ENCODE results near the gene ZNF467. TPM values are rescaled to one million over a fixed set of nuclear protein-coding genes. Genes with fewer than 3 reads are reported as not detected.

Gene ZNF467
- total RNA-seq, 2 donors from 2014 or later, result 0.42 TPM; not detected in 1

DNA sequence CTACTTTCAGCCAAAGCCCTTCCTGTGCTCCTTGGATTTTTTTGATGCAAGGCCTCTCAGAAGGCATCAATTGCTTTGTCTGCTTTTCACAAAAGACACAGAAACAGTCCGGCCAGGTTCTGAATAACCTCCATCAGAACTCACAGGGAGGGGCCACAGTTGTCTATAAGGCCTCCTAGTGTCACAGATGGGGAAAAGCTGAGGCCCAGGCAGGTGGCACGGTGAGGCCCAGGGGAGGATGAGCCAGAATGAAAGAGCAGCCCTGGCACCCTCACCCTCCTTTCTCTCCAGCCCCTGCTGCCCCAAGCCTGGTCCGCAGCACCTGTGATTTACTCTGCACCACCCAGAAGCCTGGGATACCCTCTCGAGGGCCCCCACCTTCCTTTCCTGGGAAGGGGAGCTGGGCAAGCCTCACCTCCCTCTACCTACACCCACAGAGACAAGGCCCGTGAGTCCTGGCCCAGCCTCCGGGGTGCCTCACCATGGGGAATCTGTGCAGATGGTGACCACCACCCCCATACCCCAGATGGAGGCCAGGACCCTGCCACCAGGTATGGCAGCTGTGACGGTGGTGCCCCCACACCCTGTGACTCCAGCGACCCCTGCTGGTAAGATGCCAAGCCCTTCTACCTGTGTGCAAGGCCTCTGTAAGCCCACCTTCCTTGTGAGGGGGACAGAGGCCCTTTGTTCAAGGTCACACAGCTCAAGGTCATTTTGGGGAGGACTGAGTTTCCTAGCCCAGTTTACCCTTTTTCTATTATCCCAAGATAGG, 26.2 kb upstream of the ZNF467 start:
- no peak overlapping the region for H3K27ac Mint-ChIP-seq
- H3K4me1 Mint-ChIP-seq, result no peaks in the 10 kb centered on the region
- no peaks in the 10 kb centered on the region for H3K9me3 Mint-ChIP-seq
- H3K36me3 Mint-ChIP-seq (ENCODE audit: low read depth), result no peaks in the 10 kb centered on the region
- no peak overlapping the region for H3K4me3 Mint-ChIP-seq
- H3K27me3 Mint-ChIP-seq, result no peaks in the 10 kb centered on the region
- ATAC-seq (replicated peaks), result peak; percentile 53

DNA sequence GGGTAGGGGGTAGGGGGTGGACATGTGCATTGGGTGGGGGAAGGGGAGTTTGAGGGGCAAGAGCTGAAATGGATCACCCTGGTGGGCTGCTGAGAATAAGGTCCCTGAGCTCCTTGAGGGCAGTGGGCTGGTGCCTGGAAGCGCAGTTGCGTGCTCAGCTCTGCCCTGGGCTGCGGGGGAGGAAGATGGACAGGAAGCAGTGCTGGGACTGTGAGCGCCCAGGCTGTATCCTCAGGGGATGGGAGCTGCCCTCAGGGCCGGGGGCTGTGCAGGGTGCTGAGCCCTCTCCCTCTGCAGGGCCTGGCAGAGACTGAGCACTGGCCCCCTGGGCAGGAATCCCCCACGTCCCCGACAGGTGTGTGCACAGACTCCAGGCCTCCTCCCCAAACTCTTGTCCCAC, 24.4 kb upstream of the ZNF467 start:
- Mint-ChIP-seq H3K9me3 (no peaks in the 10 kb centered on the region), H3K4me1 (no peaks in the 10 kb centered on the region), H3K27me3 (no peaks in the 10 kb centered on the region), H3K27ac (no peak overlapping the region), H3K4me3 (no peak overlapping the region), H3K36me3 (ENCODE audit: low read depth) (no peaks in the 10 kb centered on the region)
- ATAC-seq (replicated peaks), result no peak

- H3K27ac Mint-ChIP-seq, result no peak overlapping the region
- no peaks in the 10 kb centered on the region for H3K9me3 Mint-ChIP-seq
- H3K36me3 Mint-ChIP-seq (ENCODE audit: low read depth), result no peaks in the 10 kb centered on the region
- H3K4me3 Mint-ChIP-seq, result no peak overlapping the region
- no peak for ATAC-seq (replicated peaks)
- no peaks in the 10 kb centered on the region for H3K27me3 Mint-ChIP-seq
- no peaks in the 10 kb centered on the region for H3K4me1 Mint-ChIP-seq
These were observed 23.0 kb upstream of the ZNF467 start for GRCh38 chr7:149796287-149796860.

DNA sequence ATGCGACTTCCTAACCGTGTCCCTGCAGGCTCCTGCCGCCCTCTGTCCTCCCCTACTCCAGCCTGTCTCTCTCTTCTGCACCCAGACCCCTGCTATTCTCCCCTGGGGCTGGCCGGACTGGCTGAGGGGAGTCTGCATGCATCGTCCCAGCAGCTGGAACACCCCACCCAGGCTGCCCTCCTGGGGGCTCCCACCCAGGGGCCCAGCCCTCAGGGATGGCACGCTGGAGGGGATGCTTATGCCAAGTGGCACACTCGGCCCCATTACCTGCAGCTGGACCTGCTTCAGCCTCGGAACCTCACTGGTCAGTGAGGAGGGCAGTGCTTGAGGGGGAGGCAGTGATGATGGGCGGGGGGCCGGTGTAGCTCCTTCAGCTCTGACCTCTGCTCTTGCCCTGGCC, 21.7 kb upstream of the ZNF467 start:
- ATAC-seq (replicated peaks), result no peak
- no peak overlapping the region for H3K27ac Mint-ChIP-seq
- H3K36me3 Mint-ChIP-seq (ENCODE audit: low read depth), result no peaks in the 10 kb centered on the region
- peaks cover 3% of the 10 kb centered on the region for H3K27me3 Mint-ChIP-seq
- H3K4me1 Mint-ChIP-seq, result no peaks in the 10 kb centered on the region
- H3K4me3 Mint-ChIP-seq, result no peak overlapping the region
- no peaks in the 10 kb centered on the region for H3K9me3 Mint-ChIP-seq

GRCh38 chr7:149794661-149795060, 21.3 kb upstream of the ZNF467 start:
- peaks cover 6% of the 10 kb centered on the region for H3K27me3 Mint-ChIP-seq
- no peak overlapping the region for H3K27ac Mint-ChIP-seq
- no peaks in the 10 kb centered on the region for H3K4me1 Mint-ChIP-seq
- H3K4me3 Mint-ChIP-seq, result no peak overlapping the region
- no peaks in the 10 kb centered on the region for H3K36me3 Mint-ChIP-seq (ENCODE audit: low read depth)
- no peak for ATAC-seq (replicated peaks)
- H3K9me3 Mint-ChIP-seq, result no peaks in the 10 kb centered on the region

- Mint-ChIP-seq H3K27me3 (peaks cover 14% of the 10 kb centered on the region), H3K9me3 (no peaks in the 10 kb centered on the region), H3K4me1 (no peaks in the 10 kb centered on the region), H3K36me3 (ENCODE audit: low read depth) (no peaks in the 10 kb centered on the region), H3K27ac (no peak overlapping the region), H3K4me3 (no peak overlapping the region)
- no peak for ATAC-seq (replicated peaks)
These were observed 19.9 kb upstream of the ZNF467 start for GRCh38 chr7:149793261-149793660.

GRCh38 chr7:149792220-149792595, 18.8 kb upstream of the ZNF467 start:
- Mint-ChIP-seq H3K27me3 (peaks cover 14% of the 10 kb centered on the region), H3K4me3 (no peak overlapping the region)

GRCh38 chr7:149791411-149792219, 18.2 kb upstream of the ZNF467 start:
- H3K27me3 Mint-ChIP-seq, result peaks cover 14% of the 10 kb centered on the region
- H3K9me3 Mint-ChIP-seq, result no peaks in the 10 kb centered on the region
- no peak for ATAC-seq (replicated peaks)
- H3K36me3 Mint-ChIP-seq (ENCODE audit: low read depth), result no peaks in the 10 kb centered on the region
- no peak overlapping the region for H3K27ac Mint-ChIP-seq
- H3K4me1 Mint-ChIP-seq, result no peaks in the 10 kb centered on the region
- no peak overlapping the region for H3K4me3 Mint-ChIP-seq

More at GRCh38 chr7:149792220-149792595, 18.8 kb upstream of the ZNF467 start:
- ATAC-seq (replicated peaks), result no peak
- Mint-ChIP-seq H3K27ac (no peak overlapping the region), H3K9me3 (no peaks in the 10 kb centered on the region), H3K4me1 (no peaks in the 10 kb centered on the region), H3K36me3 (ENCODE audit: low read depth) (no peaks in the 10 kb centered on the region)

DNA sequence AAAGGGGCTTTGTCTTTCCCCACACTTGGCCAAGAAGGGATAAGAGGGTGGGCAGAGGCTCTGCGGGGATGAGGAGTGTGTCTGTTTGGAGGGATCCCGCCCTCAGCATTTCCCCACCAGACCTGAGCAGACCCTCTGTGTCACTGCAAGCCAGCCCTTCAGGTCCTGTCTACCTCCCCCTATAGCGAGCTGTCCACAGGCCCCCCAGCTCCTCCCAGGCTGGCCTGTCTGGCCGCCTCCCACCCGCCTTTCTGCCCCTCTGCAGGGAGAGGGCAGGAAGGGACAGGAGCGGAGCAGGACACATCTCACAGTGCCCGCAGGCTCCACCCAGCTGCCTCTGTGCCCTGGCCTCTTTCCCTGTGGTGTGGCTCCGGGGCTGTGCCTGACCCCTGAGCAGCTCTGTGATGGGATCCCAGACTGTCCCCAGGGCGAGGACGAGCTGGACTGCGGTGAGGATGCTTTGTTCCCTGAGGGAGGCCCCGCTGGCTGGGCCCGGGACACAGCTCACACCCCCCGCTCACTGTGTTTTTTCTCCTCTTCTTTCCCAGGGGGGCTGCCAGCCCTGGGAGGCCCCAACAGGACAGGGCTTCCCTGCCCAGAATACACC, 17.5 kb upstream of the ZNF467 start:
- no peaks in the 10 kb centered on the region for H3K4me1 Mint-ChIP-seq
- H3K9me3 Mint-ChIP-seq, result no peaks in the 10 kb centered on the region
- no peaks in the 10 kb centered on the region for H3K36me3 Mint-ChIP-seq (ENCODE audit: low read depth)
- no peak overlapping the region for H3K27ac Mint-ChIP-seq
- peaks cover 14% of the 10 kb centered on the region for H3K27me3 Mint-ChIP-seq
- no peak overlapping the region for H3K4me3 Mint-ChIP-seq
- ATAC-seq (replicated peaks), result no peak

DNA sequence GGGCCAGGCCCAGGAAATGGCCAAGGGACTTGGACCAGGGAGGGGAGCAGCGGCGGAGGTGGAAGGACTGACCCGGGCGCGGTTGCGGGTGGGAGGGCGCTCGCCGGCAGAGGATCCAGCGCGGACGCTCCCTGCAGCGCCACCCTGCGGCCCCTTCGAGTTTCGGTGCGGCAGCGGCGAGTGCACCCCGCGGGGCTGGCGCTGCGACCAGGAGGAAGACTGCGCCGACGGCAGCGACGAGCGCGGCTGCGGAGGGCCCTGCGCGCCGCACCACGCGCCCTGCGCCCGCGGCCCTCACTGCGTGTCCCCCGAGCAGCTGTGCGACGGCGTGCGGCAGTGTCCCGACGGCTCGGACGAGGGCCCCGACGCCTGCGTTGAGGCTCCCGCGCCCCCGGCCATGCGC, 16.8 kb upstream of the ZNF467 start:
- ATAC-seq (replicated peaks), result no peak
- H3K27ac Mint-ChIP-seq, result no peak overlapping the region

GRCh38 chr7:149789101-149789500, 15.7 kb upstream of the ZNF467 start:
- H3K4me3 Mint-ChIP-seq, result no peak overlapping the region
- ATAC-seq (replicated peaks), result no peak
- no peaks in the 10 kb centered on the region for H3K36me3 Mint-ChIP-seq (ENCODE audit: low read depth)
- H3K4me1 Mint-ChIP-seq, result no peaks in the 10 kb centered on the region
- peaks cover 14% of the 10 kb centered on the region for H3K27me3 Mint-ChIP-seq
- H3K27ac Mint-ChIP-seq, result no peak overlapping the region
- H3K9me3 Mint-ChIP-seq, result no peaks in the 10 kb centered on the region

More for the DNA sequence above, 16.8 kb upstream of the ZNF467 start:
- Mint-ChIP-seq H3K4me1 (no peaks in the 10 kb centered on the region), H3K27me3 (peaks cover 14% of the 10 kb centered on the region), H3K36me3 (ENCODE audit: low read depth) (no peaks in the 10 kb centered on the region), H3K4me3 (no peak overlapping the region), H3K9me3 (no peaks in the 10 kb centered on the region)

DNA sequence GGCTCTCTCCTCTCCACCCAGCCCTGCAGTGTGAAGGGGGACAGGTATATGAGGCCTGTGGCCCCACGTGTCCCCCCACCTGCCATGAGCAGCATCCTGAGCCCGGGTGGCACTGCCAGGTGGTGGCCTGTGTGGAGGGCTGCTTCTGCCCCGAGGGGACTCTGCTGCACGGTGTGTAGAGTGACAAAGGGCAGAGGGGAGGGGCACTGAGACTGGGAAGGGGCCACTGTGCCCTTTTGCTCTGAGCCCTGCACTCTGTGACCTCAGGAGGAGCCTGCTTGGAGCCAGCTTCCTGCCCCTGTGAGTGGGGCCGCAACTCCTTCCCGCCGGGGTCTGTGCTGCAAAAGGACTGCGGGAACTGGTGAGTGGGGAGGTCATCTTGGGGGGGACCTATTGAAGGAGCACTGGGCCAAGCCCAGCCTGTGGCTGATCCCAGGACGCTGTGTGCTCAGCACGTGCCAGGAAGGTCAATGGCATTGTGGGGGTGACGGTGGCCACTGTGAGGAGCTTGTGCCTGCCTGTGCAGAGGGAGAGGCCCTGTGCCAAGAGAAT, 15.0 kb upstream of the ZNF467 start:
- no peaks in the 10 kb centered on the region for H3K4me1 Mint-ChIP-seq
- H3K4me3 Mint-ChIP-seq, result no peak overlapping the region
- no peaks in the 10 kb centered on the region for H3K9me3 Mint-ChIP-seq
- H3K27ac Mint-ChIP-seq, result no peak overlapping the region
- ATAC-seq (replicated peaks), result no peak
- H3K36me3 Mint-ChIP-seq (ENCODE audit: low read depth), result no peaks in the 10 kb centered on the region
- H3K27me3 Mint-ChIP-seq, result peaks cover 14% of the 10 kb centered on the region

DNA sequence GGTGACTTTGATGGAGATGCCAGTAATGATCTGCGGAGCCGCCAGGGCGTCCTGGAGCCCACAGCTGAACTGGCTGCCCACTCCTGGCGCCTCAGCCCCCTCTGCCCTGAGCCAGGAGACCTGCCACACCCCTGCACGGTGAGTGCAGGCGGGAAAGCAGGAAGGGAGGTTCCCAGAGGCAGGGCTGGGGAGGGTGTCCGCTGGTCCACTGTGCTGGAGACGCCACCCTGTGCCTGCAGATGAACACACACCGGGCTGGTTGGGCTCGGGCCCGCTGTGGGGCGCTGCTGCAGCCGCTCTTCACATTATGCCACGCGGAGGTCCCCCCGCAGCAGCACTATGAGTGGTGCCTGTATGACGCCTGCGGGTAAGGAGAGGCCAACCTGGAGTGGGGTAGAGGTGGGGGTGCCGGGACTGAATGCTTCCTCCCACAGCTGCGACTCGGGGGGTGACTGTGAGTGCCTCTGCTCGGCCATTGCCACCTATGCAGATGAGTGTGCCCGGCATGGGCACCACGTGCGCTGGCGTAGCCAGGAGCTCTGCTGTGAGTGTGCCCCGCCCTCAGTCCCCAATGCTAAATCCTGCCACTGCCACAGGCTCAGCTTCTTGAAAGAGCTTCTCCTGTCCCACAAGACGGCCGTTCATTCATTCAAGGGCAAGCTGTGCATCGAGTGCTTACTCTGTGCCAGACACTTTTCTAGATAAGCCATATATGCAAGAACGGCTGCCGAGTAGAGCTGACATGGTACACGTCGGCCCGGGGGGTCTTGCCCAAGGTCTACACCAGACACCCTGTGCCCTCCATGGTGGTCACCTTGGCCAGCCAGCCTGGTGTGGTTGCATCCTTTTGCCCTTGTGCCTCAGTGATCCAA, 14.3 kb upstream of the ZNF467 start:
- H3K4me3 Mint-ChIP-seq, result no peak overlapping the region
- H3K36me3 Mint-ChIP-seq (ENCODE audit: low read depth), result no peaks in the 10 kb centered on the region
- H3K27me3 Mint-ChIP-seq, result peaks cover 14% of the 10 kb centered on the region
- no peaks in the 10 kb centered on the region for H3K9me3 Mint-ChIP-seq
- H3K4me1 Mint-ChIP-seq, result no peaks in the 10 kb centered on the region
- no peak overlapping the region for H3K27ac Mint-ChIP-seq
- peak; percentile 45 for ATAC-seq (replicated peaks)

Data from activated T-helper 17 cell treated with anti-CD3 and anti-CD28 coated beads, Interleukin-2, amount 50 U/mL, for 72 hours (primary cell).